Heart left ventricle (tissue), 13 donors: Measurements from ENCODE around the gene RAB40C.

ENCODE experiments used
- POLR2A ChIP-seq, 2 donors: fragments of 450-650 bp; IDR thresholded peaks; one replicate each; pipeline ENCODE4 v1.6.1; 2017; ENCODE audit warnings: antibody characterized with exemption in 2 of 2, mild to moderate bottlenecking in 2 of 2, moderate library complexity in 2 of 2
- TF ChIP-seq, protein P1 (sequence below), 12 donors: fragments of 200-600 bp; sonication (generic) in 4 of 12; IDR thresholded peaks; one replicate each; pipeline versions ENCODE4 v1.5.0 to v1.8.0; 2018 to 2022; ENCODE audit warnings: antibody characterized with exemption in 12 of 12, mild to moderate bottlenecking in 5 of 12
- donor health status: ischemic (EF 13 %, LVEDD 7.1; RV severe dilation, severe dysfunction).
- donor health status: DM: no; HTN: yes; CAD: no.
- donor health status: DM: no; HTN: no; CAD: no.
- donor health status: ischemic (EF 25% LVEDD 6.9; RV normal size, moderate dysfunction).
- donor health status: ischemic (EF 25% LVEDD 5.7; RV mildly dilated, moderate dysfunction).
- donor health status: ischemic (EF 35%, LVEDD 5.7; RV mildly dilated, moderate dysfunction).
- donor health status: nonischemic (EF 11% LVEDD 7.7; RV severe dilation, severe dysfunction).
- donor health status: DM: yes; HTN: yes; CAD: no.
- donor health status: PGD.
- donor health status: ischemic (EF 29% LVEDD 5.4; RV normal size, mild dysfunction).
- donor health status: nonischemic (EF 23%, LVEDD 6.1; RV moderate dilation, normal function).

DNA sequence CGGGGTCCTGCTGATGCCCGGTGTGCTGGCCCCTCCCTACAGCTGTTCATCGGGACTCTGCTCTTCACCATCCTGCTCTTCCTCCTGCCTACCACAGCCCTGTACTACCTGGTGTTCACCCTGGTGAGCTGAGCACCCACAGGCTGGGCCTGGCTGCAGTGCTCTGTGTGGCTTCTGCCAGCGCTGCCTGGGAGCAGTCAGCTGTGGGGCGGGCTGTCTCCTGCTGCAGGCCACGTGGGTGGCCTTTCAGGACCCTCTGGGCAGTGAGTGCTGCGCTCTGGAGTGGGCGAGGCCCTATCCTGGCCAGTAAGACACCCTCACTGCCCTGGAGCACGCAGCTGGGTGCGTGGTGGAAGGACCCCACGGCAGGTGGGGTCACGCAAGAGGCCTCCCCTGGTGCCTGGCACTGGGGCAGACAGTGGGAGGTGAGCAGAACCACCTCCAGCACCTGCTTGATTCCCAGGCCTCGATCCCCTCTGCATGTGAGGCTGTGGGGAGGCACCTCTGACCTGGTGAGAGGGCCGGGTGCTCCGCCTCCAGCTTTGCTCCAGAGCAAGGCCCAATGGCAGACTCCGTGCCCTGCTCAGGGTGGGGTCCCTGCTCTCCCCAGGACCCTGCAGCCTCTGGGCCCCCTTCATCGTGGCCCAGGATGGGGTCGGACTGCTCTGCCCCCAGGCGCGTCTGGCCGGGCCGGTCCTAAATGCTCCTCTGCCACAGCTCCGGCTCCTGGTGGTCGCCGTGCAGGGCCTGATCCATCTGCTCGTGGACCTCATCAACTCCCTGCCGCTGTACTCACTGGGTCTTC lies 9.5 kb upstream of the RAB40C start:
- TF ChIP-seq, protein P1, sequence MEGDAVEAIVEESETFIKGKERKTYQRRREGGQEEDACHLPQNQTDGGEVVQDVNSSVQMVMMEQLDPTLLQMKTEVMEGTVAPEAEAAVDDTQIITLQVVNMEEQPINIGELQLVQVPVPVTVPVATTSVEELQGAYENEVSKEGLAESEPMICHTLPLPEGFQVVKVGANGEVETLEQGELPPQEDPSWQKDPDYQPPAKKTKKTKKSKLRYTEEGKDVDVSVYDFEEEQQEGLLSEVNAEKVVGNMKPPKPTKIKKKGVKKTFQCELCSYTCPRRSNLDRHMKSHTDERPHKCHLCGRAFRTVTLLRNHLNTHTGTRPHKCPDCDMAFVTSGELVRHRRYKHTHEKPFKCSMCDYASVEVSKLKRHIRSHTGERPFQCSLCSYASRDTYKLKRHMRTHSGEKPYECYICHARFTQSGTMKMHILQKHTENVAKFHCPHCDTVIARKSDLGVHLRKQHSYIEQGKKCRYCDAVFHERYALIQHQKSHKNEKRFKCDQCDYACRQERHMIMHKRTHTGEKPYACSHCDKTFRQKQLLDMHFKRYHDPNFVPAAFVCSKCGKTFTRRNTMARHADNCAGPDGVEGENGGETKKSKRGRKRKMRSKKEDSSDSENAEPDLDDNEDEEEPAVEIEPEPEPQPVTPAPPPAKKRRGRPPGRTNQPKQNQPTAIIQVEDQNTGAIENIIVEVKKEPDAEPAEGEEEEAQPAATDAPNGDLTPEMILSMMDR (IDR thresholded peaks at IDR 0.05): no peak
- no peak for TF ChIP-seq POLR2A (IDR thresholded peaks at IDR 0.05)
